GM19328 (cell line): ENCODE data around the gene ZRANB3.
"Not testable (repeated sequence)": the region's sequence is repeated elsewhere in the genome, so short reads cannot be mapped to it uniquely, and the experiment has no call there.

Source experiments
- ATAC-seq: cut with Tn5 transposase; IDR thresholded peaks from one replicate; pipeline ENCODE4 v1.9.1; 2021; ENCODE audit warnings: mild to moderate bottlenecking, moderate library complexity; ENCODE audit not compliant: unreplicated experiment

Gene ZRANB3

DNA sequence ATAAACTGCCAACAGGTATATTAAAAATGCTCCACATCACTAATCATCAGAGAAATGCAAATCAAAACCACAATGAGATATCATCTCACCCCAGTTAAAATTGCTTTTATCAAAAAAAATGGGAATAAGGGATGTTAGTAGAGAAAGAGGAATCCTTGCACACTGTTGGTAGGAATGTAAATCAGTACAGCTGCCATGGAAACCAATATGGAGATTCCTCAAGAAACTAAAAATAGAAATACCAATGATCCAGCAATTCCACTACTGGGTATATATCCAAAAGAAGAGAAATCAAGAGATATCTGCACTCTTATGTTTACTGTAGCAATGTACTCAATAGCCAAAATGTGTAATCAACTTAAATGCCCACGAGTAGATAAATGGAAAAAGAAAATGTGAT, 40.6 kb downstream of the ZRANB3 start:
- no peak for ATAC-seq

DNA sequence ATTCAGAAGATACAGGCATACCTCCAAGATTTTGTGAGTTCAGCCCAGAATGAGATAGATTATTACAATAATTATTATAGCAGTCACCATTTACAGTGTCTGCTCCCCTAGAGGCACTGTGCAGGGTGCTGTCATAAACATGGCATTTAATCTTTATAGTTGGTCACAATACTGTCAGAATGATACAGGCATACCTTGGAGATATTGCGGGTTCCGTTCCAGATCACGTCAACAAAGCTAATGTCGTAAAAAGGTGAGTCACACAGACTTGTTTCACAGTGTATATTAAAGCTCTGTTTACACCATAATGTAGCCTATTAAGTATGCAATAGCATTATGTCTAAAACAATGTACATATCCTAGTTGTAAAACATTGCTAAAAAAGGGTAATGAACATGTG, 45.6 kb downstream of the ZRANB3 start:
- no peak for ATAC-seq

DNA sequence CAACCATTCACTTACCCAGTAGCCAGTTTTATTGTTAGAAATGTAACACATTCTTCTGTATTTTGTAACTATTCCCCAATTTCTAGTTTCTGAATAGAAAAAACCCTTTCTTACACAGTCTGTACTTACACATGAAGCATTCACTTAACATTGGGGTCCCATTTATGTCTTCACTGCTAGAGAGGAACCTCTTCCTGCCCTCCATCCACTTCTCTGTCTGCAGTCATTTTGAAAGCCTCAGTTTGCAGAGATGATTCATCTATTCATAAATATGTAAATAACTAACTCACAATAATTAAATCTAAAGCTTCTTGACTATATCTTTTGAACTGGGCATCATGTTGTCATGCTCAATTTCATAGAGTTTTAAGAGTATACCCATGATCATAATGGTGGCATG, 55.9 kb downstream of the ZRANB3 start:
- no peak for ATAC-seq

DNA sequence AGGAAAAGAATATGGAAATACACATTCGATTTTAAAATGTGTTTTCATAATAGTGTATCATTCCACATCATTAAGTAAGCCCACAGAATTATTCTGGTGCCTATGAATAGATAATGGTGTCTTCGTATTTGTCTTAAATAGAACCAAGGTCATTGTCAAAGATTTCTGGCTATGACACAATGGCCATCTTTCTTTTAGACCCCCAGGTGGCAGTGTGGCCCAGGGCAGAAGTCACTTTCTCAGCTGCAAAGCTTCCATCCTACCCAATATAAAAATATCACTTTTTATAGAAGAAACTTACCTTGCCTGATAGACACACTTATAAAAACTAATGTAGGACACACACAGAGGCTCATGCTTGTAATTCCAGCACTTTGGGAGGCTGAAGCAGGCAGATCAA, 57.5 kb downstream of the ZRANB3 start:
- no peak for ATAC-seq

DNA sequence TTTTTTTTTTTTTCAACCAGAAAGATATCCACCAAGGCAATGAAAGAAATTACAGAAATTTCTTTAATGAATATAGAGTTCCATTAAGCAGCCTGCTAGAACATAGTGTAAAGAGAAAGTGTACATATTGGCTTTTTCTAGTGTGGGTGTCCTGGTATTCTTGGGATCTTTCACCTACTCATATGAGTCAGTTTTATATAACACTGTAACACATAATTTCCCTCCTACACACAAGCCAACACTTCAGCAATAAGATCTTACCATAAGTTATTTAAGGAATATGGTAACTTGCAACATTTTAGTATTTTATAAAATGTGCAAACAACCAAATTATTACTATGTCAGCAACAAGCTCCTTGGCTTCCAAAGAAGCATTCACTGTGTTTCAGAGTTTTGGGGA, 59.9 kb downstream of the ZRANB3 start:
- ATAC-seq, result no peak

DNA sequence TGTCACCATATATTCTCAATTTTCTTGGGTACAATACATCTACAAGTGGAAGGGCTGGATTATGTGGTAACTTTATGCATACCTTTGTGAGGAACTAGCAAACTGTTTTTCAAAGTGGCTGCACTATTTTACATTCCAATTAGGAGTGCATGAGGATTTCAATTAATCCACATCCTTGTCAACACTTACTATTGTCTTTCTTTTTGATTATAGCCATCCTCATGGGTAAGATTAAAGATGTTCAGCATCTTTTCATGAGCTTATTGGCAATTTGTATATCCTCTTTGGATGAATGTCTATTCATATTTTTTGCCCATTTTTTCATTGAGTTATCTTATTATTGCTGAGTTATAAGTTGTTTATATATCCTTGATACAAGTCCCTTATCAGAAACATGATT, 73.7 kb downstream of the ZRANB3 start:
- no peak for ATAC-seq

DNA sequence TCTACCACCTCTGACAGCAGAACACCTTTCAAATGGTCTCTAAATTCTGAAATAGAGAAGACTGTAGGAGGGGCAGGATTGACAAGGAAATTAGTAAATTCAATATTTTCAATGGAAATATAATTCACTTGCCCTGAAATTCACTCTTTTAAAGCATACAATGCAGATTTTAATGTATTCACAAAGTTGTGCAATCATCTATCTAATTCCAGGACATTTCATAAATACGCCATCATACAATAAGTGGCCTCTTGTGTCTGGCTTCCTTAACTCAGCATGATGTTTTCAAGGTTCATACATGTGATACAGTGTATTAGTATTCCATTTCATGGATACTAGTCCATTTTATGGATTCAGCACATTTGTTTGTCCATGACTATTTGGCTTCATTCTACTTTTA, 74.2 kb downstream of the ZRANB3 start:
- ATAC-seq, result no peak

DNA sequence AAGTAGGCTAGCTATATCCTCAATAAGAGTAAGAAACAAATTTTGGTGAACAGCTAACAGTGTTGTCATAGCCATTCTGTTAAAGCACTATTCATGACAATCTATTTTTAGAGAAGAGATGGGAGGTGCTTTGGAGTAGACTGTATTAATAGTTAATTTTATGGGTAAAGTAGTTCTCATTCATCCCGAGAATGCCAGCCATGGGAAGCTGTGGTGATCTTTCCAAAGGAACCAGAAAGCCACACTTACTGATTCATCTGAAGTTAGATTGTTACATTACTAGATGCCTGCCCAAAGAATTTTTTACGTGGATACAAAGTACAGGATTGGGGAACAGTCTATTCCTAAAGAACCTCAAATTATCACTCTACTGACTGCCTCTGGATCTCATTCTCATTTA, 74.6 kb downstream of the ZRANB3 start:
- no peak for ATAC-seq

DNA sequence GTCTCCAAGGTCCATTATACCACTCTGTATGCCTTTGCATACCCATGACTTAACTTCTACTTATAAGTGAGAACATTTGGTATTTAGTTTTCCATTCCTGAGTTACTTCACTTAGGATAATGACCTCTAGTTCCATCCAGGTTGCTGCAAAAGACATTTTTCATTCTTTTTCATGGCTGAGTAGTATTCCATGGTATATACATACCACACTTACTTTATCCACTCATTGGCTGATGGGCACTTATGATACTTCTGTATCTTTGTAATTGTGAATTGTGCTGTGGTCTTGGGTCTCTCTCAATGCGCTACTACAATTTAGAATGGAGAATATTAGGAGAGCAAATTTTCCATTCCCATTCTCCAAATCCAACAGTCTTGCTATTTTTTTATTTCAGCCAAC, 76.4 kb downstream of the ZRANB3 start:
- ATAC-seq, result no peak

DNA sequence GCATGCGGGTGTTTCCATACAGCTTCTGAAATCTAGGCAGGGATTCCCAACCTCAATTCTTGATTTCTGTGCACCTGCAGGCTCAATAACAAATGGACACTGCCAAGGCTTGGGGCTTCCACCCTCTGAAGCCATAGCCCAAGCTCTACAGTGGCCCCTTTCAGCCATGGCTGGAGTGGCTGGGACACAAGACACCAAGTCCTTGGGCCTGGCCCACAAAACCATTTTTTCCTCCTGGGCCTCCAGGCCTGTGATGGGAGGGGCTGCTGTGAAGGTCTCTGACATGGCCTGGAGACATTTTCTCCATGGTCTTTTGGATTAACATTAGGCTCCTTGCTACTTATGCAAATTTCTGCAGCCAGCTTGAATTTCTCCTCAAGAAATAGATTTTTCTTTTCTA, 78.0 kb downstream of the ZRANB3 start:
- not testable (repeated sequence) for ATAC-seq

DNA sequence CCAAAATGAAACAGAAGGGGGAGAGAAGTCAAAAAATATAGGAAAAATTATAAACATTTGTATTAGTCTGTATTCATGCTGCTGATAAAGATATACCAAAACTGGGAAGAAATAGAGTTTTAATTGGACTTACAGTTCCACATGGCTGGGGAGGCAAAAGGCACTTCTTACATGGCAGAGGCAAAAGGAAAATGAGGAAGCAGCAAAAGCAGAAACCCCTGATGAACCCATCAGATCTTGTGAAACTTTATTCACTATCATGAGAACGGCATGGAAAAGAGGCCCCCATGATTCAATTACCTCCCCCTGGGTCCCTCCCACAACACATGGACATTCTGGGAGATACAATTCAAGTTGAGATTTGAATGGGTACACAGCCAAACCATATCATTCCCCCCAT, 79.1 kb downstream of the ZRANB3 start:
- ATAC-seq, result no peak

DNA sequence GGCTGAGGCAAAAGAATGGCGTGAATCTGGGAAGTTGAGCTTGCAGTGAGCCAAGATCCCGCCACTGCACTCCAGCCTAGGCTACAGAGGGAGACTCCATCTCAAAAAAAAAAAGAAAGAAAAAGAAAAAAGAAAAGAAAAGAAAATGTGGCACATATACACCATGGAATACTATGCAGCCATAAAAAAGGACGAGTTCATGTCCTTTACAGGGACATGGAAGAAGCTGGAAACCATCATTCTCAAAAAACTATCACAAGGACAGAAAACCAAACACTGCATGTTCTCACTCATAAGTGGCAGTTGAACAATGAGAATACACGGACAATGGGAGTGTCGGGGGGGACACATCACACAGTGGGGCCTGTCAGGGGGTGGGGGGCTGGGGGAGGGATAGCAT, 88.0 kb downstream of the ZRANB3 start:
- not testable (repeated sequence) for ATAC-seq

DNA sequence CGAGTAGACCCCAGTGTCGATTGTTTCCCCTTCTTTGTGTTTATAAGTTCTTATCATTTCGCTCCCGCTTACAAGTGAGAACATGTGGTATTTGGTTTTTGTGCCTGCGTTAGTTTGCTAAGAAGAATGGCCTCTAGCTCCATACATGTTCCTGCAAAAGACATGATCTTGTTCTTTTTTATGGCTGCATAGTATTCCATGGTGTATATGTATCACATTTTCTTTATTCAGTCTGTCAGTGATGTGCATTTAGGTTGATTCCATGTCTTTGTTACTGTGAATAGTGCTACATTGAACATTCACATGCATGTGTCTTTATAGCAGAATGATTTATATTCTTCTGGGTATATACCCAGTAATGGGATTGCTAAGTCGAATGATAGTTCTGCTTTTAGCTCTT, 95.9 kb downstream of the ZRANB3 start:
- ATAC-seq, result not testable (repeated sequence)

DNA sequence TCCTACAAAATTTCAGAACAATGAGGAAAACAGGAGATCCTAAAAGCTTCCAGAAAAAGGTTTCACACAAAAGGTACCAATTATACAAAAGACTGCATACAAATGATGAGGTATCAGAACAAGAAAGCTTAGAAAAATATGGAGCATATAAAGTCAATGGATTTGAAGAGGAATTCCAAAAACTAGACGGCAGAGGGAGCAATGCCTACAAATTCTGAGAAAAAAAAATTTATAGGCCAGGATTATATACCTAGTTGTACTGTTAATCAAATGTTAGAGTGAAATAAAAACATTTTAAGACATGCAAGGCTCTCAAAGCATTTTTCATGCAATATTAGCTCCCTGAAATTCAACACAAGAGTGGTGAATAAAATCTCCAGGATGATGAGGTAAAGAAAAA, 106.2 kb downstream of the ZRANB3 start:
- ATAC-seq, result no peak

DNA sequence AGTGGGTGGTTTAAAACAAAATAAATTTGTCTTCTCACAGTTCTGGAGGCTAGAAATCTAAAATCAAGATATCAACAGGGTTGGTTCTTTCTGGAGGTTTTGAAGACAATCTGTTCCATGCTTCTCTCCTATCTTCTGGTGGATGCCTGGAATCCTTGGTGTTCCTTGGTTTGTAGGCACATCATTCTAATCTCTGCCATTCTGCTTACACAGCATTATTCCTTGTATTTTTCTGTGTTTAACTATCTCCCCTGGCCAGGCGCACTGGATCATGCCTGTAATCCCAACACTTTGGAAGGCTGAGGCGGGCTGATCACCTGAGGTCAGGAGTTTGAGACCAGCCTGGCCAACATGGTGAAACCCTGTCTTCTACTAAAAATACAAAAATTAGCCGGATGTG, 108.1 kb downstream of the ZRANB3 start:
- ATAC-seq, result no peak

DNA sequence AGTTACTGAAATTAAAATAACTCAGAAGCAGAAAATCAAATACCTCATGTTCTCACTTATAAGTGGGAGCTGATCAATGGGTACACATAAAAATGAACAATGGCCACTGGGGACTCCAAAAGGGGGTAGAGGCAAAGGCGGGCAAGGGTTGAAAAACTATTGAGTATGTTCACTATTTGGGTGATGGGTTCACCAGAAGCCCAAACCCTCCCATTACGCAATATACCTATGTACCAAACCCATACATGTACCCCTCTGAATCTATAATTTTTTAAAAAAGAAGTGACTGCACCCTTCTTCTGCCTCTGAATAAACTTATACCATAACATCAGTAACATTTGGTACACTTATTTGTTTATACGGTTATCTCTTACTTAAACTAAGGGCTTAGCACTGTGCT, 119.4 kb downstream of the ZRANB3 start:
- ATAC-seq, result no peak

DNA sequence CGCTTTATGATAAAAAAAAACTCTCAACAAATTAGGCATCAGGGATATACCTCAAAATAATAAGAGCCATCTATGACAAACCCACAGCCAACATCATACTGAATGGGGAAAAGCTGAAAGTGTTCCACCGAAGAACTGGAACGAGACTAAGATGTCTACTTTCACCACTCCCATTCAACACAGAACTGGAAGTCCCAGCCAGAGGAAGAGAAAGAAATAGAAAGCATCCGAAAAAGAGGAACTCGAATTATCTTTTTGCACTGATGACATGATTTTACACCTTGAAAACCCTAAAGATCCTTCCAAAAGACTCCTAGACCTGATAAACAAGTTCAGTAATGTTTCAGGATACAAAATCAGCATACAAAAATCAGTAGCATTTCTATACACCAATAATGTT, 121.6 kb downstream of the ZRANB3 start:
- ATAC-seq, result no peak

DNA sequence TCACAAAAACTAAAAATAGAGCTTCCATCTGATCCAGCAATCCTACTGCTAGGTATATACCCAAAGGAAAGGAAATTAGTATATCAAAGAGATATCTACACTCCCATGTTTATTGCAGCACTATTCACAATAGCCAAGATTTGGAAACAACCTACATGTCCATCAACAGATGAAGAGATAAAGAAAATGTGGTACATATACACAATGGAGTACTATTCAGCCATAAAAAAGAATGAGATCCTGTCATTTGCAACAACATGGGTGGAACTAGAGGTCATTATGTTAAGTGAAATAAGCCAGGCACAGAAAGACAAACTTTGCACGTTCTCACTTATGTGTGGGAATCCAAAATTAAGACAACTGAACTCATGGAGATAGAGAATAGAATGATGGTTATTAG, 134.8 kb downstream of the ZRANB3 start:
- ATAC-seq, result not testable (repeated sequence)

DNA sequence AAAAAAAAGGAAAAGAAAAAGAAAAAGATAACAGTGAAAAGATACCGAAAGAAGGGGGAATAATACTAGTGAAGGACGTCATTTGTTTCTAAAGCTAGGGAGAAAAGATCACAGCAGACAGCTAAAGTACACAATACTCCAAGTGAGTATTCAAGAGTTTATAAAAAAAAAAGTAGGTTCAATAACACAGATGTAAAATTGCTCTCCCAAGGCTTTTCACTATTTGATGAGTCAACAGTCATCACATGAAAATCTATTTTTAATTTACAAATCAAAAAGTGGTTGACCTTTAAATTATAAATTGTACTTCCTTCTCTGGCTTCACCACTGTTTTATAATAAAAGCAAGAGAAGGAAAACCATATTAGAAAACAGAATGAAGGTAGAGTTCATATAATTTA, 144.0 kb downstream of the ZRANB3 start:
- ATAC-seq, result no peak

DNA sequence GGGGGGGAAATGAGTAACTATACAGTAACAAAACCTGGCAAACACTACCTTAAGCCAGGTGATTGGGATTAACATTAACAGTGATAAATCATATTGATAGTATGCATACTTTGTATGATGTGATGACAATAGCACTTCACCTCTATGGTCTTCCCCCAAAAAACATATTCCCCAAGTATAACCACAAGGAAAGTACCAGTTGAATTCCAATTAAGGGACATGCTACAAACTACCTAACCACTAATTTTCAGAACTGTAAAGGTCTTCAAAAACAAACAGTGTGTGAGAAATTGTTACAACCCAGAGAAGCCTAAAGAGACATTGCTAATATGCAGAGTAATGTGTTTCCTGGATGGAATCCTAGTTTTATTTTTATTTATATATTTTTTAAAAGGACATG, 152.4 kb downstream of the ZRANB3 start:
- no peak for ATAC-seq

DNA sequence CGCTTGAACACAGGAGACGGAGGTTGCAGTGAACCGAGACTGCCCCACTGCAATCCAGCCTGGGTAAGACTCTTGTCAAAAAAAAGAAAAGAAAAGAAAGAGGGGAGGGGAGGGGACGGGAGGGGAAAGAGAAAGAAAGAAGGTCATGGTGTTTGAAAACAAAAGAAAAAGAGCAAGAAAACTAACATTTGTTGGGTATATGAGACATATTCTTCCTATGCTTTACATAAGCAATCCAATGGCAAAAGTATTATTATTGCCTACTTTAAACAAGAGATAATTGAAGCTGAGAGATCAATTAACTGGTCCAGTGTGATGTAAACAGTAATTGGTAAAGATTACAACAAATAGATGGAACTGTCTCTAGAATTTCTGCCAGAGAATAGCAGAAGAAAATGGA, 157.3 kb downstream of the ZRANB3 start:
- no peak for ATAC-seq

DNA sequence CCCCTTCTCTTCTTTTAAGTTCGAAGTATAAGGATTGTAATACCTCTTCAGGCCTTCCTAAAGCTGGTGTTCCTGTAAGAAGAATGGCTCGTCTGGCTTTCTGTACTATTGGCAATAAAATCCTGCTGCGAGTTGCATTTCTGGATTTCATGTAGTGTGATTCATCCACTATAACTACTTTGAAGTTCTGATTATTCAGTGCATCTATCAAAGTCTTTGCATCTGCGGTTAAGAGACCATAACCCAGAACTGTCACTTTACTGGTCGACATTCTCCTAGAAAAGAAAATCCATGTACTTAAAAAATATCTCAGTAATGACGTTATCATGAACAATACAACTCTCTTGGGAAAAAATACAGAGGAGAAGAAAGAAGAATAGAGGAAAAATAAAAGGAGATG, 181.1 kb downstream of the ZRANB3 start:
- no peak for ATAC-seq

DNA sequence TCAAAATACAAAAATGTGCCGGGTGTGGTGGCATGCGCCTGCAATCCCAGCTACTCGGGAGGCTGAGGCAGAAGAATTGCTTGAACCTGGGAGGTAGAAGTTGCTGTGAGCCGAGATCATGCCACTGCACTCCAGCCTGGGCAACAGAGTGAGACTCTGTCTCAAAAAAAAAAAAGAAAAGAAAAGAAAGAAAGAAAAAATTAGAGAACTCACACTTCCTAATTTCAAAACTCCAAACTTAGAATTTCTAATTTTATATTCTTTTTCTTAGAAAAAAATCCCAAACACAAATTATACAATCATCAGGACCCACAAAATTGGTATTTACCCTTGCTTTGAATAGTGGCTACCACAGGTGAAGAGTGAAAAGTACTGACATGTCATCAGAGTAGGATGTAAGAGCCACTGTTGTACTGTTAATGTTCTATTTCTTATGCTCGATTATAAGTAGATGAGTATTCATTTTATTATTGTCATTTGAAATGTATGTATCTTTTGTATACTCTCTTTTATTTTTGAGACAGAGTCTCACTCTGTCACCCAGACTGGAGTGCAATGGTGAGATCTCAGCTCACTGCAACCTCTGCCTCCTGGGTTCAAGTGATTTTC, 182.8 kb downstream of the ZRANB3 start:
- not testable (repeated sequence) for ATAC-seq

DNA sequence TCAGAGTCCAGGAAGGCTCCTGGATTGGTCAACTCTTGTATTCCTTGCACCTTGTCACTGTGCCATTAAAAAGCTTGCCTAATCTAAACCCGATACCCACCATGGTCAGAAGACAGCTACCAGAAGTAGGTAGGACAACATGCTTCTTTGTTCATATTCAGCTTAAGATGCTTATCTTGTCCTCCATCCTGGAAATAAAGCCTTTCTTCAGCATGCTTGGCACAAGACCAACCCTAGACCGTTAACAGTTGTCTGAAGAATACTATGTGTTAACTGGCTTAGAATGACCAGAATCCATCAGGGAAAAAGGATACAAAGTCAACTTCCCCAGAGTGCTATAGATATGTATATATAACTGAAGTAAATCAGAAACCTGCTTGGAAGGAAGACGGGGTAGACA, 193.9 kb downstream of the ZRANB3 start:
- ATAC-seq, result no peak
